Ascending aorta (tissue), 2 donors: ENCODE results near the gene LRCOL1. TPM values are rescaled to one million over a fixed set of nuclear protein-coding genes. Genes with fewer than 3 reads are reported as not detected.

Experiments used
- DNase-seq, 2 donors: peaks; one replicate each; pipeline ENCODE4 v3.0.0-alpha.2; 2019; ENCODE audit warnings: low spot score in 2 of 2
- H3K27ac ChIP-seq, 2 donors: fragments of 200-600 bp; sonication (generic); one replicate each; pipeline ENCODE4 v1.5.1; 2016 to 2017; ENCODE audit warnings: mild to moderate bottlenecking in 1 of 2
- H3K27me3 ChIP-seq: fragments of 200-600 bp; sonication (generic); one replicate; pipeline ENCODE4 v1.5.1; 2017
- H3K36me3 ChIP-seq, 2 donors: fragments of 200-600 bp; sonication (generic); one replicate each; pipeline ENCODE4 v1.5.1; 2016
- H3K4me1 ChIP-seq, 2 donors: fragments of 200-600 bp; sonication (generic); one replicate each; pipeline ENCODE4 v1.5.1; 2016 to 2017; ENCODE audit warnings: mild to moderate bottlenecking in 1 of 2
- H3K4me3 ChIP-seq, 2 donors: fragments of 200-600 bp; sonication (generic); one replicate each; pipeline ENCODE4 v1.5.1; 2016 to 2017; ENCODE audit warnings: mild to moderate bottlenecking in 1 of 2
- H3K9me3 ChIP-seq, 2 donors: fragments of 200-600 bp; sonication (generic); one replicate each; pipeline ENCODE4 v1.5.1; 2016
- intact Hi-C: fragments of 100-400 bp; cut with DNase I; formaldehyde crosslinking; loops from one replicate; pipeline ENCODE4 v1.15.1; 2023
- total RNA-seq: library from RNA; depleted of rRNA; stranded (reverse); fragments of >200 nt; gene quantifications from one replicate; pipeline ENCODE4 v1.1.0, GENCODE V29; 2016
- TF ChIP-seq, protein P1 (sequence below), 3 experiments: fragments of 200-600 bp in 2 of 3; fragments of 450-650 bp in 1 of 3; sonication (generic) in 2 of 3; IDR thresholded peaks; one replicate each; pipeline ENCODE4 v1.5.1; 2016 to 2019; ENCODE audit warnings: antibody characterized with exemption in 3 of 3, mild to moderate bottlenecking in 1 of 3, moderate library complexity in 1 of 3

LRCOL1 gene
- total RNA-seq: not detected

DNA sequence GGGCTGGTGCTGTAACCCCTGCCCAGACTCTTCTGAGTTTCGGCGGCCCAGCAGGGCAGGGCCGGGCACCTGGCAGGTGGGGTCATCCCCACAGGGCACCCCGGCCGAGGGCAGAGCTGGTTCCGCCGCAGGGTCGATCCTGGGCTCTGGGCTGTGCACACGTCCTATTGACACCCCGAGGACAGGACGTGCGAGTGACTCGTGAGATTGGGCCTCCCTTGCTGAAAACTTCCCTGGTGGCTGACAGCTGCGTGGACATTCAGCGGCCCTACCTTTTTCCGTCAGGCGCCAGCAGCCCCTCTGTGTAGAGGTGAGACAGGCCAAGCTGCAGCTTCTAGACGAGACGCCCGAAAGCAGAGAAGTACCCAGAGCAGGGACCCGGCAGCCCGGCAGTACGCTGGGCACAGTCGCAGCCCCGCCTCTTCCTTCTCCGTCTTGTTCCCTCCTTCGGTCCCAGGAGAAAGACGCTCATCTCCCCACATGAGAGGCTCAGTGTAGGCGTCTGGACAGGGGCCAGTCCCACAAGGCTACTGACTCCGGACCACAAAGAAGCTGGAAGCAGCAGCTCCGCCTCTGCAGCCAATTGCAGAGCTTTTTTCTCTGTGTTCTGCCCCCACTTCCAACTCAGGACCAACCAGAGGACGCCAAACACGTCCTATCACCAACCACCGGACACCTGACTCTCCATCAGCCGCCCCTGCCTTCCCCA, at the start of gene LRCOL1:
LRCOL1 (minus strand) TSS at position 532 of the 709 bp plus-strand sequence. CDS start 4,331 bp downstream, outside the sequence.
- DNase-seq: no peak
- Histone ChIP-seq H3K27me3 (peaks cover 1% of the 10 kb centered on the region), H3K4me3 (peak within 1 kb of the TSS in 1 of 2 donors; percentile 4), H3K9me3 (no peaks in the 10 kb centered on the region), H3K36me3 (no peaks in the 10 kb centered on the region), H3K4me1 (no peaks in the 10 kb centered on the region), H3K27ac (no peak within 1 kb of the TSS)
- TF ChIP-seq, protein P1, sequence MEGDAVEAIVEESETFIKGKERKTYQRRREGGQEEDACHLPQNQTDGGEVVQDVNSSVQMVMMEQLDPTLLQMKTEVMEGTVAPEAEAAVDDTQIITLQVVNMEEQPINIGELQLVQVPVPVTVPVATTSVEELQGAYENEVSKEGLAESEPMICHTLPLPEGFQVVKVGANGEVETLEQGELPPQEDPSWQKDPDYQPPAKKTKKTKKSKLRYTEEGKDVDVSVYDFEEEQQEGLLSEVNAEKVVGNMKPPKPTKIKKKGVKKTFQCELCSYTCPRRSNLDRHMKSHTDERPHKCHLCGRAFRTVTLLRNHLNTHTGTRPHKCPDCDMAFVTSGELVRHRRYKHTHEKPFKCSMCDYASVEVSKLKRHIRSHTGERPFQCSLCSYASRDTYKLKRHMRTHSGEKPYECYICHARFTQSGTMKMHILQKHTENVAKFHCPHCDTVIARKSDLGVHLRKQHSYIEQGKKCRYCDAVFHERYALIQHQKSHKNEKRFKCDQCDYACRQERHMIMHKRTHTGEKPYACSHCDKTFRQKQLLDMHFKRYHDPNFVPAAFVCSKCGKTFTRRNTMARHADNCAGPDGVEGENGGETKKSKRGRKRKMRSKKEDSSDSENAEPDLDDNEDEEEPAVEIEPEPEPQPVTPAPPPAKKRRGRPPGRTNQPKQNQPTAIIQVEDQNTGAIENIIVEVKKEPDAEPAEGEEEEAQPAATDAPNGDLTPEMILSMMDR (IDR thresholded peaks at IDR 0.05): no peak
- intact Hi-C loops: no loop called here

DNA sequence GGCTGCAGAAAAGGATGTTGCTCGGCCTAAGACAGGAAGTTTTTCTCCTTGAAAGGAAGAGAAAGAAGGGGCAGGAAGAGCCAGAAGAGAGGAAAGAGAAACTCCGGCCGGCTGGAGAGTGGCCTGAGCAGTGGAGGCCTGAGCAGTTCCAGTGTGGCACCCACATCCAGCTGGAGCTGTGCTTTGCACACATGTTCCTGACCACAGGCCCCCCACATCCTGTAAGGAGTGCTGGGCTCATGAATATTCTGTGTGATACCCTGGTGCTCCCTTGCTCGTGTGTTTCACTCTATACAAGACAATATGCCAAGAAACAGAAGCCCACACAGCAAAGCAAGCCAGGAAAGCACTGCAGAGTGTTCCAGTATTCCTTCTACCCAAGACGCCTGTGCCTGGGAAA, 49.7 kb upstream of the LRCOL1 start:
- Histone ChIP-seq H3K9me3 (no peaks in the 10 kb centered on the region), H3K36me3 (peaks cover 85 to 94% of the 10 kb centered on the region in 2 donors), H3K27ac (no peak overlapping the region), H3K4me3 (no peak overlapping the region), H3K27me3 (no peaks in the 10 kb centered on the region), H3K4me1 (no peaks in the 10 kb centered on the region)
- peak in 1 of 2 donors; percentile 21 for DNase-seq
- TF ChIP-seq, protein P1 (IDR thresholded peaks at IDR 0.05): no peak
- intact Hi-C loops: no loop called here

DNA sequence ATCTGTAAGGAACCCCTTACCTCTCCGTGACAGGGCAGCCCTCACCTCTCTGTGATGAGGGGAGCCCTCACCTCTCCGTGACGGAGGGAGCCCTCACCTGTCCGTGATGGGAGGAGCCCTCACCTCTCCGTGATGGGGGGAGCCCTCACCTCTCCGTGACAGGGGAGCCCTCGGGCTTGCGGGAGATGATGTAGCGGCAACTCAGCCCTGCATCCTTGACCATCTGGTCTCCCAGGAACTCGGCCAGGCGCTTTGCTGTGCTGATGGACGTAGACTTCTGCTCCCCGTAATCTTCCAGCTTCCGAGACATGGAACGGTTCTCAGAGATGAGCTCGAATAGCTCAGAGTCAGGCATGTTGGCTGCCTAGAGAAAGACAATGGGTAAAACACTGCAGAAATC, 48.8 kb upstream of the LRCOL1 start:
- Histone ChIP-seq H3K36me3 (peaks cover 81 to 93% of the 10 kb centered on the region in 2 donors), H3K4me3 (no peak overlapping the region), H3K27me3 (no peaks in the 10 kb centered on the region), H3K9me3 (no peaks in the 10 kb centered on the region), H3K27ac (no peak overlapping the region), H3K4me1 (no peaks in the 10 kb centered on the region)
- peak in 1 of 2 donors; percentile 53 for DNase-seq
- TF ChIP-seq, protein P1 (IDR thresholded peaks at IDR 0.05): no peak
- intact Hi-C loops: no loop called here

DNA sequence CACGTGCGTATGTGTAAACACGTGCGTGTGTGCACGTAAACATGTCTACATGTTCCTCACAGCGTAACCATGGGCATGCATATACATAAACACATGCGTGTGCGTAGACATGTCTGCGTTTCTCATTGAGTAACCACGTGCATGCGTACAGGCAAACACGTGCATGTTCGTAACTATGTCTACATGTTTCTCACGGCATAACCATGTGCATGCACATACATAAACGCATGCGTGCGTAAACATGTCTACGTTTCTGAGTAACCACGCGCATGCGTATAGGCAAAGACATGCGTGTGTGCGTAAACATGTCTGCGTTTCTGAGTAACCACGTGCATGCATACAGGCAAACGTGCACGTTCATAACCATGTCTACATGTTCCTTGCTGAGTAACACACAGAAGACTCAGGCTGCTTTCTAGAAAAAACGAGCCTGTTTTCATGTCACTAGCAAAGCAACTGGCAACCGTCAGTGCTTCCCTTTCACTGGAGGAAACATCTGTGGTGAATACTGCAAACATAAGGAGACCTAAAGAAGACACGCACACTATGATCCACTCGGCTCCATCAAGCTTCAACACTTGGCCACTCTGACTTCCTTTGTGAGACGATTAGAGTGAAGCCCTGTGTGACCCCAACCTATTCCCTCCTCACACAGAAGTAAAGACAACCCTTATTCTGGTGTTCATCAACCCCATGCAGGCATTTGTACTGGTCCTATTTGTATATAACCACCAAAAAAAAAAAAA, 47.9 kb upstream of the LRCOL1 start:
- H3K27ac ChIP-seq: no peak overlapping the region
- H3K4me3 ChIP-seq: no peak overlapping the region
- H3K27me3 ChIP-seq: no peaks in the 10 kb centered on the region
- TF ChIP-seq, protein P1 (IDR thresholded peaks at IDR 0.05): no peak
- no peaks in the 10 kb centered on the region for H3K9me3 ChIP-seq
- peaks cover 79 to 85% of the 10 kb centered on the region in 2 donors for H3K36me3 ChIP-seq
- no peaks in the 10 kb centered on the region for H3K4me1 ChIP-seq
- intact Hi-C loops: no loop called here
- no peak for DNase-seq

DNA sequence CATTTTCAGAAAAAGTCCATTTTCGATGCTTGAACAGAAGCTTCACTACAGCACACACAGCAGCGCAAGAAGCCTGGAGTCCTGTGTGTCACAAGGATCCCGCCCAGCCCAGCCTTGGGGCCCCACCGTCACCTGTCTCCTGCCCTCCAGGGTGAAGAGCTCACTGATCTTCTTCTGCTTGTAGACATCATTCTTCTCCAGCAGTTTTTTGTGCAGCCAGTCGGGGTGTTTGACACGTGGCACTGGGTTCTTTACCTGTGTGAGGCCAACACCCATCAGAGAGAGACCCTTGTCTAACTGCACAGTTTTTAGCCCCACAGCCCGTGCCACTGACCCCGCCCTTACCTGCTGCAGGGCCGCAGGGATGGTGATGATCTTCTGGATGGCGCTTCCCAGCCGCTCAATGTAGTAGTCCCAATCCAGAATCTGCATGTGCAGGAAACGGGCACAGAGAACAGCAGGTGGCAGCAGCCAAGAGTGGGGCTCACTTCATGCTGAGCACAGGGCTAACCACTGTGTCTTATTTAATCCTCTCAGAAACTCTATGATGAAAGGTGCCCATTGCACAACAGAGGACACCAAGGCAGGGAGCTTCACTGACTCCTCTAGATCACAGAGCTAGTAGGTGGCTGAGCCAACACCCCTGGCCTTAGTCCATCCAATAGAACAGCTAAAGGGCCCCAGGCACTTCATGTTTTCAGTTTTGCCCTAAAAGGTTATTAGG, 46.8 kb upstream of the LRCOL1 start:
- H3K4me3 ChIP-seq: no peak overlapping the region
- H3K36me3 ChIP-seq: peaks cover 74 to 82% of the 10 kb centered on the region in 2 donors
- intact Hi-C loops: no loop called here
- no peak overlapping the region for H3K27ac ChIP-seq
- H3K4me1 ChIP-seq: no peaks in the 10 kb centered on the region
- no peaks in the 10 kb centered on the region for H3K9me3 ChIP-seq
- no peak for DNase-seq
- no peaks in the 10 kb centered on the region for H3K27me3 ChIP-seq
- TF ChIP-seq, protein P1 (IDR thresholded peaks at IDR 0.05): no peak
